Renal pelvis (tissue), 12 donors: ENCODE results near the gene UNG. TPM values are rescaled to one million over a fixed set of nuclear protein-coding genes. Genes with fewer than 3 reads are reported as not detected.
A peak's percentile ranks its signal among the peaks of the same experiment; 100 is the strongest.
"Not testable (repeated sequence)": the region's sequence is repeated elsewhere in the genome, so short reads cannot be mapped to it uniquely, and the experiment has no call there.

Experiments
- DNase-seq: peaks from one replicate; pipeline ENCODE4 v3.0.0-alpha.2; 2013
- long read RNA-seq, 16 experiments: transcript quantifications; one replicate each; lab custom pipeline, GENCODE V29; 2026
- polyA plus RNA-seq, 3 donors: library from polyadenylated mRNA; unstranded; fragments of 120-200 nt; gene quantifications; one replicate each; pipeline ENCODE4 v1.2.1, GENCODE V29; 2013; ENCODE audit not compliant: insufficient read length in 3 of 3

Gene UNG
- polyA plus RNA-seq: 10 to 100 TPM; 67.5 to 71.9 (median 71.8) TPM
- long read RNA-seq, donor 1, transcript UNG-202 (6 exons, 2,130 nt): major isoform, 15 of 34 reads
- long read RNA-seq, donor 1, transcript UNG-201 (7 exons, 2,071 nt): minor isoform, 8 of 34 reads
- long read RNA-seq, donor 1, partial matches to known transcripts: 11 of 34 reads
- long read RNA-seq, donor 1, other reads (novel, unspliced or antisense): 0 of 34 reads
- long read RNA-seq, donor 2, transcript UNG-202 (6 exons, 2,130 nt): major isoform, 26 of 45 reads
- long read RNA-seq, donor 2, transcript UNG-201 (7 exons, 2,071 nt): minor isoform, 14 of 45 reads
- long read RNA-seq, donor 2, partial matches to known transcripts: 5 of 45 reads
- long read RNA-seq, donor 2, other reads (novel, unspliced or antisense): 0 of 45 reads
- long read RNA-seq, donor 3, transcript UNG-201 (7 exons, 2,071 nt): minor isoform, 7 of 29 reads
- long read RNA-seq, donor 3, transcript UNG-202 (6 exons, 2,130 nt): major isoform, 16 of 29 reads
- long read RNA-seq, donor 3, partial matches to known transcripts: 6 of 29 reads
- long read RNA-seq, donor 3, other reads (novel, unspliced or antisense): 0 of 29 reads
- long read RNA-seq, donor 4, transcript UNG-202 (6 exons, 2,130 nt): major isoform, 24 of 41 reads
- long read RNA-seq, donor 4, transcript UNG-201 (7 exons, 2,071 nt): minor isoform, 17 of 41 reads
- long read RNA-seq, donor 4, partial matches to known transcripts: 0 of 41 reads
- long read RNA-seq, donor 4, other reads (novel, unspliced or antisense): 0 of 41 reads
- long read RNA-seq, donor 5, transcript UNG-202 (6 exons, 2,130 nt): major isoform, 5 of 9 reads
- long read RNA-seq, donor 5, partial matches to known transcripts: 0 of 9 reads
- long read RNA-seq, donor 5, other reads (novel, unspliced or antisense): 0 of 9 reads
- long read RNA-seq, donor 6, transcript UNG-202 (6 exons, 2,130 nt): major isoform, 13 of 17 reads
- long read RNA-seq, donor 6, partial matches to known transcripts: 0 of 17 reads
- long read RNA-seq, donor 6, other reads (novel, unspliced or antisense): 0 of 17 reads
- long read RNA-seq, donor 7, transcript UNG-202 (6 exons, 2,130 nt): major isoform, 28 of 40 reads
- long read RNA-seq, donor 7, transcript UNG-201 (7 exons, 2,071 nt): minor isoform, 11 of 40 reads
- long read RNA-seq, donor 7, partial matches to known transcripts: 0 of 40 reads
- long read RNA-seq, donor 7, other reads (novel, unspliced or antisense): 0 of 40 reads
- long read RNA-seq, donor 8, transcript UNG-202 (6 exons, 2,130 nt): major isoform, 5 of 8 reads
- long read RNA-seq, donor 8, partial matches to known transcripts: 0 of 8 reads
- long read RNA-seq, donor 8, other reads (novel, unspliced or antisense): 0 of 8 reads
- long read RNA-seq, donor 9, transcript UNG-202 (6 exons, 2,130 nt): major isoform, 18 of 26 reads
- long read RNA-seq, donor 9, transcript UNG-201 (7 exons, 2,071 nt): minor isoform, 8 of 26 reads
- long read RNA-seq, donor 9, partial matches to known transcripts: 0 of 26 reads
- long read RNA-seq, donor 9, other reads (novel, unspliced or antisense): 0 of 26 reads
- long read RNA-seq, donor 10, transcript UNG-201 (7 exons, 2,071 nt): minor isoform, 9 of 51 reads
- long read RNA-seq, donor 10, transcript UNG-202 (6 exons, 2,130 nt): major isoform, 16 of 51 reads
- long read RNA-seq, donor 10, partial matches to known transcripts: 26 of 51 reads
- long read RNA-seq, donor 10, other reads (novel, unspliced or antisense): 0 of 51 reads
- long read RNA-seq, donor 11, transcript UNG-202 (6 exons, 2,130 nt): major isoform, 11 of 41 reads
- long read RNA-seq, donor 11, transcript UNG-201 (7 exons, 2,071 nt): minor isoform, 10 of 41 reads
- long read RNA-seq, donor 11, partial matches to known transcripts: 18 of 41 reads
- long read RNA-seq, donor 11, other reads (novel, unspliced or antisense): 0 of 41 reads
- long read RNA-seq, donor 12, transcript UNG-201 (7 exons, 2,071 nt): minor isoform, 12 of 60 reads
- long read RNA-seq, donor 12, transcript UNG-202 (6 exons, 2,130 nt): major isoform, 26 of 60 reads
- long read RNA-seq, donor 12, partial matches to known transcripts: 21 of 60 reads
- long read RNA-seq, donor 12, other reads (novel, unspliced or antisense): 0 of 60 reads
- long read RNA-seq, donor 13, transcript UNG-202 (6 exons, 2,130 nt): major isoform, 7 of 24 reads
- long read RNA-seq, donor 13, partial matches to known transcripts: 14 of 24 reads
- long read RNA-seq, donor 13, other reads (novel, unspliced or antisense): 0 of 24 reads
- long read RNA-seq, donor 14: 0 reads
- long read RNA-seq, donor 15, transcript UNG-202 (6 exons, 2,130 nt): major isoform, 14 of 39 reads
- long read RNA-seq, donor 15, transcript UNG-201 (7 exons, 2,071 nt): minor isoform, 9 of 39 reads
- long read RNA-seq, donor 15, partial matches to known transcripts: 16 of 39 reads
- long read RNA-seq, donor 15, other reads (novel, unspliced or antisense): 0 of 39 reads
- long read RNA-seq, donor 16, transcript UNG-202 (6 exons, 2,130 nt): major isoform, 20 of 35 reads
- long read RNA-seq, donor 16, transcript UNG-201 (7 exons, 2,071 nt): minor isoform, 14 of 35 reads
- long read RNA-seq, donor 16, partial matches to known transcripts: 0 of 35 reads
- long read RNA-seq, donor 16, other reads (novel, unspliced or antisense): 0 of 35 reads

- peak; percentile 97 for DNase-seq
Measured at GRCh38 chr12:109097435-109098182, at the start of gene UNG. UNG (plus strand) TSS chr12:109097597; CDS start chr12:109097680, 83 bp downstream.

- not testable (repeated sequence) for DNase-seq
Measured at GRCh38 chr12:109048706-109049105, 48.7 kb upstream of the UNG start.

GRCh38 chr12:109049794-109050193 is 47.6 kb upstream of the UNG start:
- not testable (repeated sequence) for DNase-seq

GRCh38 chr12:109052097-109052413 is 45.3 kb upstream of the UNG start:
- DNase-seq: no peak

- peak; percentile 87 for DNase-seq
Measured at GRCh38 chr12:109052414-109053323, 44.7 kb upstream of the UNG start, which contains the start of gene USP30. USP30 (plus strand) TSS chr12:109052576; CDS start chr12:109052679, 103 bp downstream.

GRCh38 chr12:109053382-109054123 is 43.8 kb upstream of the UNG start:
- DNase-seq: no peak

GRCh38 chr12:109054124-109054513 is 43.3 kb upstream of the UNG start:
- DNase-seq: not testable (repeated sequence)

GRCh38 chr12:109054520-109054919 is 42.9 kb upstream of the UNG start:
- no peak for DNase-seq

GRCh38 chr12:109056891-109057290 is 40.5 kb upstream of the UNG start:
- no peak for DNase-seq

- no peak for DNase-seq
Measured at GRCh38 chr12:109057376-109057775, 40.0 kb upstream of the UNG start.

- no peak for DNase-seq
Measured at GRCh38 chr12:109058773-109059172, 38.6 kb upstream of the UNG start.

- DNase-seq: no peak
Measured at GRCh38 chr12:109064143-109064542, 33.3 kb upstream of the UNG start.

GRCh38 chr12:109065154-109065852 is 32.1 kb upstream of the UNG start:
- no peak for DNase-seq

- DNase-seq: no peak
Measured at GRCh38 chr12:109065853-109066193, 31.6 kb upstream of the UNG start.
